GM12865 (cell line): ENCODE measurements around the gene BFSP1.

Source experiments
- DNase-seq: peaks from one replicate; pipeline ENCODE4 v3.0.0; 2010; ENCODE audit warnings: low read depth
- H3K4me3 ChIP-seq: 2 replicates; pipeline ENCODE4 v1.5.1; 2011; ENCODE audit warnings: mild to moderate bottlenecking, low read depth, low read length, control low read depth
- CTCF ChIP-seq: IDR thresholded peaks from 2 replicates; pipeline ENCODE4 v1.5.1; 2011; ENCODE audit warnings: low read length, control low read depth, low read depth, inconsistent platforms; ENCODE audit not compliant: insufficient read depth; ENCODE audit errors: missing control alignments

Gene BFSP1

DNA sequence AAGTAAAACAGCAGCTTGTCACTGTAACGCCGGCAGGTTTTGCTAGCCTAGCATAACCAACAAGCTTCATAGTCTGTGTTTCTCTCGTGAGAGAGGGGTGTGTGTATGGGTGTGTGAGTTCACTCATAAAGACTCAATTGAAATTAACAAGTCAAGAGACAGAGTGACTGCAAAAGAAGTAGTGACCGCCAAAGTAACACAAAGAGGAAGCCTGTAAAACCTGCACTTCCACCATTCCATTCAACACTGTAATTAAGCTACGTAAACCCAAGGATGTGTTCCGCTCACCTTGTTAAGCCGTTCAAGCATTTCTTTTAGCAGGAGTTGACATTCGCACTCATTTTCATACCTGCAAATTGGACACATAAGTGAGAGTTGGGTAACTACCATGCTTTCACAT is 6.6 kb downstream of the BFSP1 start:
- no peak for TF ChIP-seq CTCF
- DNase-seq = no peak
- H3K4me3 ChIP-seq = no peak overlapping the region

- DNase-seq = no peak
- TF ChIP-seq CTCF = no peak
- no peak overlapping the region for H3K4me3 ChIP-seq
These were observed 7.9 kb downstream of the BFSP1 start for GRCh38 chr20:17523326-17523725.

DNA sequence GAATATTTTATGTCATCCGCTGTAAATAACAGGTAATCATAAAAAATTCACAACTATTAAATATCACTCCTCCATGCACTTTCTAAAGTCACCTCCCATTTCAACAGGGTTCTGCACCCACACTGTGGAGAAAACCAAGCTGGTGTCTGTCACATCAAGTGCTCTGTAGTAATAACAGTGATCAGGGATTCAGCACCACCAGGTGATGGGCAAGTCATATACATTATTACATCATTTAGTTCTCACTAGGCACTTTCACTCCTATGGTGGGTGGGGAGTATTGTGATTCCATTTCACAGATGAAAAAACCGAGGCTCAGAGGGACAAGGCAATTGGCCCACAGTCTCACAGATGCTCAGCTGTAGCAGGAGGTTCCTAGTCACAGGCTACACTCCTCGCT is 8.7 kb downstream of the BFSP1 start:
- no peak overlapping the region for H3K4me3 ChIP-seq
- TF ChIP-seq CTCF = no peak
- DNase-seq = no peak

DNA sequence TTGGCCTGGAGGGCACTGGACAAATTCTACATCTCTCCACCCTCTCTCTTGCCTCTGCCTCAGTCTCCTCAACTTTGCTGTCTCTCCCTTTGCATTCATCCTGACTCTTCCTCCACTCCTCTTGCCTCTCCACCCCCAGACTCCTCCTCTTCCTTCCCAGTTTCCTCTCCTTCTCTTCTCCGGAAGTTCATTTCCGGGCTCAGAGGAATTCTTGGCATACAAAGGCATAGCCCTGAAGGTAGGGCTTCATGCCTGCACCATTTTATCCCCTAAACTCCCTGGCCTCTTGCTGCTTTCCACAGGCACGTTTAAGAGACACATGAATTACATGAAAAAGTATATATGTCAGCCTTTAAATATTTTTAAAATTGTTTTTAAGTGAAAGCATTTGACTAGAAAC is 10.6 kb downstream of the BFSP1 start:
- H3K4me3 ChIP-seq = no peak overlapping the region
- no peak for DNase-seq
- no peak for TF ChIP-seq CTCF

DNA sequence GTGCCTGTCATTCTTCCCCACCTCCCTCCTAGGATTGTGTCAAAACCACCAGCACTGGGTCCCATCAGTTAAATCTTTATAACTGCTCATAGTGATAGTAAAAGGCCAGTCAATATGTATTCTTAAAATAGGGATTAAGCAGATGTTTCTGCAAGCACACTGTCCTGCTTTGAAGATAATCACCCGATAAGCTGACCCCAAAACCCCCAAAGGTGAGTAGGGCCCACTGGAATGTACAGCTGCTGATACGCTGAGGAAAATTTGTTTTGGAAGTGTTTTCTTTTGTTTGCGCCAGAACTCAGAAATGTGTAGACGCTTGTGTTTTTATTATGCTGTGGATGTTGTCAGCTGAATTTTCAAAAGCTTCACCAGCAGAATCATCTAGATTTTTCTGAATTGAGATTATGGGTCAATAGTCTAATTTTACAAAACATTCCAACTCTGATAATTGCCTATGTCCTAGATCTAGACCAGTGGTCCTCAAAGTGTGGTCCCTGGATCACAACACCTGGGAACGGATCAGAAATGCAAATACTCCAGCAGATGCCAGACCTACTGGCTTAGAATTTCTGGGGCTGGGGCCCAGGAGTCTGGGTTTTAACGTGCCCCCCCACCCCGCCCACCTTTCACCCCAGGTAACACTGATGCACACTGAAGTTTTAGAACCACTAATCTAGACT is 11.4 kb downstream of the BFSP1 start:
- H3K4me3 ChIP-seq = no peak overlapping the region
- TF ChIP-seq CTCF = no peak
- no peak for DNase-seq

GRCh38 chr20:17518339-17519052 is 12.7 kb downstream of the BFSP1 start:
- H3K4me3 ChIP-seq = no peak overlapping the region
- no peak for DNase-seq
- TF ChIP-seq CTCF = no peak
